HepG2 (cell line): Measurements from ENCODE around the gene FN1. TPM values are rescaled to one million over a fixed set of nuclear protein-coding genes. Genes with fewer than 3 reads are reported as not detected.

Source experiments
- MAFF ChIP-seq: IDR thresholded peaks from 2 replicates; pipeline ENCODE4 v1.6.1; 2011; ENCODE audit warnings: low read depth, low read length, improper control_type of control experiment
- ZNF615 ChIP-seq: sonication (generic); formaldehyde crosslinking; IDR thresholded peaks from 2 replicates; pipeline ENCODE4 v1.5.0; 2020; ENCODE audit warnings: mild to moderate bottlenecking, missing genetic modification reagents, borderline replicate concordance
- ZNF75D ChIP-seq: sonication (generic); formaldehyde crosslinking; IDR thresholded peaks from 2 replicates; pipeline ENCODE4 v1.8.1; 2023; ENCODE audit warnings: missing genetic modification reagents, mild to moderate bottlenecking, borderline replicate concordance
- ZSCAN30 ChIP-seq: sonication (generic); formaldehyde crosslinking; IDR thresholded peaks from 2 replicates; pipeline ENCODE4 v1.5.0; 2020; ENCODE audit warnings: mild to moderate bottlenecking, missing genetic modification reagents
- polyA plus RNA-seq, 8 experiments: library from polyadenylated mRNA; depleted of rRNA in 3 of 8; stranded (reverse) in 7 of 8; unstranded in 1 of 8; fragments of >200 nt; fragmentation: Illumina TruSeq in 4 of 8; extraction: Trizol in 4 of 8; gene quantifications; 2 replicates each; pipeline versions ENCODE4 v1.2.1 to v1.2.3, GENCODE V29; 2011 to 2016; ENCODE audit warnings: low read depth in 4 of 8, missing spikeins in 1 of 8, mixed read lengths in 1 of 8; ENCODE audit not compliant: insufficient read depth in 1 of 8
- total RNA-seq, 5 experiments: library from RNA; depleted of rRNA; stranded (reverse); fragments of >200 nt; fragmentation: Illumina TruSeq; extraction: Trizol; gene quantifications; 2 replicates each; pipeline ENCODE4 v1.2.3, GENCODE V29; 2016; ENCODE audit warnings: low read depth in 1 of 5
- TF ChIP-seq, protein P1 (sequence below): sonication (generic); formaldehyde crosslinking; IDR thresholded peaks from 2 replicates; pipeline ENCODE4 v1.9.0; 2021; ENCODE audit warnings: missing genetic modification reagents, borderline replicate concordance
- TF ChIP-seq, protein P2 (sequence below): sonication (generic); formaldehyde crosslinking; IDR thresholded peaks from 2 replicates; pipeline ENCODE4 v1.8.0; 2022; ENCODE audit warnings: mild to moderate bottlenecking, missing genetic modification reagents, moderate library complexity
- TF ChIP-seq, protein P3 (sequence below): sonication (generic); formaldehyde crosslinking; IDR thresholded peaks from 2 replicates; pipeline ENCODE4 v1.5.0; 2020; ENCODE audit warnings: missing genetic modification reagents, mild to moderate bottlenecking, borderline replicate concordance
- TF ChIP-seq, protein P4 (sequence below): sonication (generic); formaldehyde crosslinking; IDR thresholded peaks from 2 replicates; pipeline ENCODE4 v1.4.0; 2020; ENCODE audit warnings: missing genetic modification reagents
- TF ChIP-seq, protein P5 (sequence below), 2 experiments: fragments of 450-650 bp in 1 of 2; sonication (generic) in 1 of 2; formaldehyde crosslinking in 1 of 2; IDR thresholded peaks; 2 replicates each; pipeline versions ENCODE4 v1.6.1 to v1.8.0; 2016 to 2022; ENCODE audit warnings: antibody characterized with exemption in 1 of 2, mild to moderate bottlenecking in 1 of 2, missing genetic modification reagents in 1 of 2

Gene FN1
- total and polyA plus RNA-seq, 2 of the 13 experiments (the other 11 are each of a cell fraction or from before 2014, with no cell fraction given): 1,847 to 6,471 TPM

DNA sequence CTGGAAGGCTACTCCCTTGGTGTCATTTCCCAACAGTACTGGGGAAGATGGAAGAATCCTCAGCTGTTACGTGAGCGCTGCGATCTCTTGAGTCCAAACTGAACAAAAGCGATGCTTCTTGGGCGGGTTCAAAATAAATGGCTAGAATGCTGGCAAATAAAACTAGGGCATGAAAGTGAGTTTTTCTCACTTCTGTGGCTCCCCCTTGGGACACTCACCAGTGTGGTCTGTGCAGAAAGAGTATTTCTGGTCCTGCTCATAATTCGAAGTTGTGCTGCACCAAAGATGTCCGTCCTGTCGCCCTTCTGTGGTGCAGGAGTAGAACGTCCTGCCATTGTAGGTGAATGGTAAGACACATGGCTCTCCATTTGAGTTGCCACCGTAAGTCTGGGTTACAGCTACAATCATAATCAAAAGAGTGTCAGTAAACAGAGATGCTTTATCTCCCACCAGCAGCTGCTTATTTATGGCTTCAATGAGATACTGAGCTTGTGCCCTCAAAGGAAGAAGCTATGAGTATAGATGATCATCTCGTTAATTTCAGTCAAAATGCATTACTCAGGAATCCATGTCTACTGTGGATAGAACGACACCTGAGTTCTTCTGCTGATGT is 11.8 kb downstream of the FN1 start (continued):
- TF ChIP-seq, protein P1, sequence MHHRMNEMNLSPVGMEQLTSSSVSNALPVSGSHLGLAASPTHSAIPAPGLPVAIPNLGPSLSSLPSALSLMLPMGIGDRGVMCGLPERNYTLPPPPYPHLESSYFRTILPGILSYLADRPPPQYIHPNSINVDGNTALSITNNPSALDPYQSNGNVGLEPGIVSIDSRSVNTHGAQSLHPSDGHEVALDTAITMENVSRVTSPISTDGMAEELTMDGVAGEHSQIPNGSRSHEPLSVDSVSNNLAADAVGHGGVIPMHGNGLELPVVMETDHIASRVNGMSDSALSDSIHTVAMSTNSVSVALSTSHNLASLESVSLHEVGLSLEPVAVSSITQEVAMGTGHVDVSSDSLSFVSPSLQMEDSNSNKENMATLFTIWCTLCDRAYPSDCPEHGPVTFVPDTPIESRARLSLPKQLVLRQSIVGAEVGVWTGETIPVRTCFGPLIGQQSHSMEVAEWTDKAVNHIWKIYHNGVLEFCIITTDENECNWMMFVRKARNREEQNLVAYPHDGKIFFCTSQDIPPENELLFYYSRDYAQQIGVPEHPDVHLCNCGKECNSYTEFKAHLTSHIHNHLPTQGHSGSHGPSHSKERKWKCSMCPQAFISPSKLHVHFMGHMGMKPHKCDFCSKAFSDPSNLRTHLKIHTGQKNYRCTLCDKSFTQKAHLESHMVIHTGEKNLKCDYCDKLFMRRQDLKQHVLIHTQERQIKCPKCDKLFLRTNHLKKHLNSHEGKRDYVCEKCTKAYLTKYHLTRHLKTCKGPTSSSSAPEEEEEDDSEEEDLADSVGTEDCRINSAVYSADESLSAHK: no peak
- TF ChIP-seq, protein P2, sequence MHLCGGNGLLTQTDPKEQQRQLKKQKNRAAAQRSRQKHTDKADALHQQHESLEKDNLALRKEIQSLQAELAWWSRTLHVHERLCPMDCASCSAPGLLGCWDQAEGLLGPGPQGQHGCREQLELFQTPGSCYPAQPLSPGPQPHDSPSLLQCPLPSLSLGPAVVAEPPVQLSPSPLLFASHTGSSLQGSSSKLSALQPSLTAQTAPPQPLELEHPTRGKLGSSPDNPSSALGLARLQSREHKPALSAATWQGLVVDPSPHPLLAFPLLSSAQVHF (CRISPR knock-in tag): 0 out of 2 replicates have a peak, but pooled peaks have one; percentile 41
- TF ChIP-seq, protein P3, sequence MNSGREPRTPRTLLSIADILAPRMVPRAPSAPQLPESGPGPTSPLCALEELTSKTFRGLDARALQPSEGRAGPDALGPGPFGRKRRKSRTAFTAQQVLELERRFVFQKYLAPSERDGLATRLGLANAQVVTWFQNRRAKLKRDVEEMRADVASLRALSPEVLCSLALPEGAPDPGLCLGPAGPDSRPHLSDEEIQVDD (CRISPR knock-in tag): no peak
- TF ChIP-seq, protein P4, sequence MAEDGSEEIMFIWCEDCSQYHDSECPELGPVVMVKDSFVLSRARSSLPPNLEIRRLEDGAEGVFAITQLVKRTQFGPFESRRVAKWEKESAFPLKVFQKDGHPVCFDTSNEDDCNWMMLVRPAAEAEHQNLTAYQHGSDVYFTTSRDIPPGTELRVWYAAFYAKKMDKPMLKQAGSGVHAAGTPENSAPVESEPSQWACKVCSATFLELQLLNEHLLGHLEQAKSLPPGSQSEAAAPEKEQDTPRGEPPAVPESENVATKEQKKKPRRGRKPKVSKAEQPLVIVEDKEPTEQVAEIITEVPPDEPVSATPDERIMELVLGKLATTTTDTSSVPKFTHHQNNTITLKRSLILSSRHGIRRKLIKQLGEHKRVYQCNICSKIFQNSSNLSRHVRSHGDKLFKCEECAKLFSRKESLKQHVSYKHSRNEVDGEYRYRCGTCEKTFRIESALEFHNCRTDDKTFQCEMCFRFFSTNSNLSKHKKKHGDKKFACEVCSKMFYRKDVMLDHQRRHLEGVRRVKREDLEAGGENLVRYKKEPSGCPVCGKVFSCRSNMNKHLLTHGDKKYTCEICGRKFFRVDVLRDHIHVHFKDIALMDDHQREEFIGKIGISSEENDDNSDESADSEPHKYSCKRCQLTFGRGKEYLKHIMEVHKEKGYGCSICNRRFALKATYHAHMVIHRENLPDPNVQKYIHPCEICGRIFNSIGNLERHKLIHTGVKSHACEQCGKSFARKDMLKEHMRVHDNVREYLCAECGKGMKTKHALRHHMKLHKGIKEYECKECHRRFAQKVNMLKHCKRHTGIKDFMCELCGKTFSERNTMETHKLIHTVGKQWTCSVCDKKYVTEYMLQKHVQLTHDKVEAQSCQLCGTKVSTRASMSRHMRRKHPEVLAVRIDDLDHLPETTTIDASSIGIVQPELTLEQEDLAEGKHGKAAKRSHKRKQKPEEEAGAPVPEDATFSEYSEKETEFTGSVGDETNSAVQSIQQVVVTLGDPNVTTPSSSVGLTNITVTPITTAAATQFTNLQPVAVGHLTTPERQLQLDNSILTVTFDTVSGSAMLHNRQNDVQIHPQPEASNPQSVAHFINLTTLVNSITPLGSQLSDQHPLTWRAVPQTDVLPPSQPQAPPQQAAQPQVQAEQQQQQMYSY (CRISPR knock-in tag): no peak
- no peak for TF ChIP-seq ZSCAN30
- no peak for TF ChIP-seq ZNF75D (CRISPR knock-in tag)
- no peak for TF ChIP-seq MAFF
- TF ChIP-seq ZNF615 (CRISPR knock-in tag): no peak
- TF ChIP-seq, protein P5, sequence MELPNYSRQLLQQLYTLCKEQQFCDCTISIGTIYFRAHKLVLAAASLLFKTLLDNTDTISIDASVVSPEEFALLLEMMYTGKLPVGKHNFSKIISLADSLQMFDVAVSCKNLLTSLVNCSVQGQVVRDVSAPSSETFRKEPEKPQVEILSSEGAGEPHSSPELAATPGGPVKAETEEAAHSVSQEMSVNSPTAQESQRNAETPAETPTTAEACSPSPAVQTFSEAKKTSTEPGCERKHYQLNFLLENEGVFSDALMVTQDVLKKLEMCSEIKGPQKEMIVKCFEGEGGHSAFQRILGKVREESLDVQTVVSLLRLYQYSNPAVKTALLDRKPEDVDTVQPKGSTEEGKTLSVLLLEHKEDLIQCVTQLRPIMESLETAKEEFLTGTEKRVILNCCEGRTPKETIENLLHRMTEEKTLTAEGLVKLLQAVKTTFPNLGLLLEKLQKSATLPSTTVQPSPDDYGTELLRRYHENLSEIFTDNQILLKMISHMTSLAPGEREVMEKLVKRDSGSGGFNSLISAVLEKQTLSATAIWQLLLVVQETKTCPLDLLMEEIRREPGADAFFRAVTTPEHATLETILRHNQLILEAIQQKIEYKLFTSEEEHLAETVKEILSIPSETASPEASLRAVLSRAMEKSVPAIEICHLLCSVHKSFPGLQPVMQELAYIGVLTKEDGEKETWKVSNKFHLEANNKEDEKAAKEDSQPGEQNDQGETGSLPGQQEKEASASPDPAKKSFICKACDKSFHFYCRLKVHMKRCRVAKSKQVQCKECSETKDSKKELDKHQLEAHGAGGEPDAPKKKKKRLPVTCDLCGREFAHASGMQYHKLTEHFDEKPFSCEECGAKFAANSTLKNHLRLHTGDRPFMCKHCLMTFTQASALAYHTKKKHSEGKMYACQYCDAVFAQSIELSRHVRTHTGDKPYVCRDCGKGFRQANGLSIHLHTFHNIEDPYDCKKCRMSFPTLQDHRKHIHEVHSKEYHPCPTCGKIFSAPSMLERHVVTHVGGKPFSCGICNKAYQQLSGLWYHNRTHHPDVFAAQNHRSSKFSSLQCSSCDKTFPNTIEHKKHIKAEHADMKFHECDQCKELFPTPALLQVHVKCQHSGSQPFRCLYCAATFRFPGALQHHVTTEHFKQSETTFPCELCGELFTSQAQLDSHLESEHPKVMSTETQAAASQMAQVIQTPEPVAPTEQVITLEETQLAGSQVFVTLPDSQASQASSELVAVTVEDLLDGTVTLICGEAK (IDR thresholded peaks at IDR 0.05): no peak
- TF ChIP-seq, protein P5 (CRISPR knock-in tag; IDR thresholded peaks at IDR 0.05): no peak
